ENCODE results near the gene DNAJC18.

DNAJC18 gene

GRCh38 chr5:139475865-139476617 lies 36.7 kb upstream of the DNAJC18 start:
- DNase-seq (ENCODE audit: low read depth, low spot score): no peak
- no peak overlapping the region for H3K9ac ChIP-seq (ENCODE audit: insufficient read length)
- H3K4me3 ChIP-seq: no peak overlapping the region
- no peaks in the 10 kb centered on the region for H3K9me3 ChIP-seq (ENCODE audit: low read depth, low read length)
- peaks cover 13% of the 10 kb centered on the region; the same call in 1 of the 2 replicates for H3K36me3 ChIP-seq (ENCODE audit: insufficient read depth, low read length)
- no peak for TF ChIP-seq FOXP2 (optimal IDR thresholded peaks at IDR 0.05; ENCODE audit: control extremely low read depth, extremely low read length, insufficient read depth)
- TF ChIP-seq POLR2AphosphoS5 (IDR thresholded peaks at IDR 0.05; ENCODE audit: borderline replicate concordance, low read depth, low read length): no peak
- TF ChIP-seq EZH2 (IDR thresholded peaks at IDR 0.05): no peak
- H3K27ac ChIP-seq: no peak overlapping the region

GRCh38 chr5:139474890-139475791 lies 35.8 kb upstream of the DNAJC18 start:
- TF ChIP-seq FOXP2 (optimal IDR thresholded peaks at IDR 0.05; ENCODE audit: control extremely low read depth, extremely low read length, insufficient read depth) (no peak), POLR2AphosphoS5 (IDR thresholded peaks at IDR 0.05; ENCODE audit: borderline replicate concordance, low read depth, low read length) (no peak), EZH2 (IDR thresholded peaks at IDR 0.05) (no peak)
- H3K9ac ChIP-seq (ENCODE audit: insufficient read length): no peak overlapping the region
- DNase-seq (ENCODE audit: low read depth, low spot score): peak; percentile 12
- H3K9me3 ChIP-seq (ENCODE audit: low read depth, low read length): no peaks in the 10 kb centered on the region
- no peak overlapping the region for H3K27ac ChIP-seq
- no peak overlapping the region for H3K4me3 ChIP-seq
- peaks cover 13% of the 10 kb centered on the region; the same call in 1 of the 2 replicates for H3K36me3 ChIP-seq (ENCODE audit: insufficient read depth, low read length)

- no peak for TF ChIP-seq EZH2 (IDR thresholded peaks at IDR 0.05)
- no peak for TF ChIP-seq FOXP2 (optimal IDR thresholded peaks at IDR 0.05; ENCODE audit: control extremely low read depth, extremely low read length, insufficient read depth)
- no peak for TF ChIP-seq POLR2AphosphoS5 (IDR thresholded peaks at IDR 0.05; ENCODE audit: borderline replicate concordance, low read depth, low read length)
- peak overlapping the region; percentile 26 for H3K9ac ChIP-seq (ENCODE audit: insufficient read length)
Measured at GRCh38 chr5:139473565-139473964, 34.2 kb upstream of the DNAJC18 start.

GRCh38 chr5:139473105-139473504 lies 33.8 kb upstream of the DNAJC18 start:
- TF ChIP-seq EZH2 (IDR thresholded peaks at IDR 0.05): no peak
- no peak for TF ChIP-seq FOXP2 (optimal IDR thresholded peaks at IDR 0.05; ENCODE audit: control extremely low read depth, extremely low read length, insufficient read depth)
- no peak for TF ChIP-seq POLR2AphosphoS5 (IDR thresholded peaks at IDR 0.05; ENCODE audit: borderline replicate concordance, low read depth, low read length)
- Histone ChIP-seq H3K9me3 (ENCODE audit: low read depth, low read length) (no peaks in the 10 kb centered on the region), H3K36me3 (ENCODE audit: insufficient read depth, low read length) (peaks cover 9% of the 10 kb centered on the region; the same call in 1 of the 2 replicates), H3K27ac (no peak overlapping the region), H3K4me3 (no peak overlapping the region), H3K9ac (ENCODE audit: insufficient read length) (peak overlapping the region; percentile 26)
- DNase-seq (ENCODE audit: low read depth, low spot score): no peak

More at GRCh38 chr5:139473565-139473964, 34.2 kb upstream of the DNAJC18 start:
- no peak for DNase-seq (ENCODE audit: low read depth, low spot score)
- H3K36me3 ChIP-seq (ENCODE audit: insufficient read depth, low read length): peaks cover 9% of the 10 kb centered on the region; the same call in 1 of the 2 replicates
- no peak overlapping the region for H3K4me3 ChIP-seq
- no peak overlapping the region for H3K27ac ChIP-seq
- H3K9me3 ChIP-seq (ENCODE audit: low read depth, low read length): no peaks in the 10 kb centered on the region

GRCh38 chr5:139472386-139473030 lies 33.2 kb upstream of the DNAJC18 start:
- TF ChIP-seq EZH2 (IDR thresholded peaks at IDR 0.05) (no peak), POLR2AphosphoS5 (IDR thresholded peaks at IDR 0.05; ENCODE audit: borderline replicate concordance, low read depth, low read length) (no peak), FOXP2 (optimal IDR thresholded peaks at IDR 0.05; ENCODE audit: control extremely low read depth, extremely low read length, insufficient read depth) (no peak)
- Histone ChIP-seq H3K9me3 (ENCODE audit: low read depth, low read length) (no peaks in the 10 kb centered on the region), H3K36me3 (ENCODE audit: insufficient read depth, low read length) (peaks cover 5% of the 10 kb centered on the region; the same call in 1 of the 2 replicates), H3K27ac (no peak overlapping the region), H3K9ac (ENCODE audit: insufficient read length) (no peak overlapping the region), H3K4me3 (no peak overlapping the region)
- DNase-seq (ENCODE audit: low read depth, low spot score): no peak

- peaks cover 3% of the 10 kb centered on the region; the same call in 1 of the 2 replicates for H3K36me3 ChIP-seq (ENCODE audit: insufficient read depth, low read length)
- no peak within 1 kb of the TSS for H3K9ac ChIP-seq (ENCODE audit: insufficient read length)
- H3K27ac ChIP-seq: no peak within 1 kb of the TSS
- no peak for TF ChIP-seq EZH2 (IDR thresholded peaks at IDR 0.05)
- H3K4me3 ChIP-seq: no peak within 1 kb of the TSS
- no peak for DNase-seq (ENCODE audit: low read depth, low spot score)
- no peaks in the 10 kb centered on the region for H3K9me3 ChIP-seq (ENCODE audit: low read depth, low read length)
Measured at GRCh38 chr5:139470821-139471300, 31.5 kb upstream of the DNAJC18 start, which contains the start of gene SMIM33. TSS of gene SMIM33 (plus strand) at chr5:139471004. CDS start at chr5:139471122, 118 bp downstream.

- no peak for DNase-seq (ENCODE audit: low read depth, low spot score)
- no peak overlapping the region for H3K4me3 ChIP-seq
- no peaks in the 10 kb centered on the region for H3K9me3 ChIP-seq (ENCODE audit: low read depth, low read length)
- H3K9ac ChIP-seq (ENCODE audit: insufficient read length): no peak overlapping the region
- no peak overlapping the region for H3K27ac ChIP-seq
- H3K36me3 ChIP-seq (ENCODE audit: insufficient read depth, low read length): no peaks in the 10 kb centered on the region
- TF ChIP-seq FOXP2 (optimal IDR thresholded peaks at IDR 0.05; ENCODE audit: control extremely low read depth, extremely low read length, insufficient read depth): no peak
- TF ChIP-seq EZH2 (IDR thresholded peaks at IDR 0.05): no peak
- TF ChIP-seq POLR2AphosphoS5 (IDR thresholded peaks at IDR 0.05; ENCODE audit: borderline replicate concordance, low read depth, low read length): no peak
Measured at GRCh38 chr5:139468421-139468931, 29.2 kb upstream of the DNAJC18 start.

Measured in SK-N-MC (cell line).